K562 (cell line): ENCODE measurements around the gene ATP9B. TPM values are rescaled to one million over a fixed set of nuclear protein-coding genes. Genes with fewer than 3 reads are reported as not detected.

Experiments used
- ATAC-seq: fragments of 200-7000 bp; cut with Tn5 transposase; 3 replicates; pipeline ENCODE4 v1.9.1; 2020; ENCODE audit warnings: moderate library complexity
- BruUV-seq: library from RNA; stranded (reverse); fragments of 400-500 nt; replicated peaks from 2 replicates; lab custom pipeline; 2021; lab: Mats Ljungman, UMichigan
- CTCF ChIA-PET: fragments of 300-600 bp; formaldehyde crosslinking; extraction: SDS; loops from one replicate; lab custom pipeline; 2021; ENCODE audit warnings: low intra/inter-chr PET ratio; lab: Yijun Ruan, JAX
- POLR2A ChIA-PET: fragments of 300-600, 350-650 bp; sonication (Branson Sonifier 250); formaldehyde crosslinking; extraction: SDS; loops from one replicate; lab custom pipeline; 2021; ENCODE audit warnings: antibody characterized with exemption, inconsistent platforms; lab: Yijun Ruan, JAX
- DNase-seq, 4 experiments: peaks; one replicate each; pipeline versions ENCODE4 v3.0.0 to v3.0.0-alpha.2; 2011 to 2018; ENCODE audit warnings: low spot score in 3 of 4, mixed read lengths in 3 of 4; ENCODE audit errors: extremely low read depth in 1 of 4
- FAIRE-seq: peaks from 2 replicates; lab custom pipeline; 2011; peaks lifted over from hg19 to GRCh38; lab: Jason Lieb, UNC
- H2AFZ ChIP-seq: 2 replicates; pipeline ENCODE4 v1.6.0; 2011; ENCODE audit warnings: low read depth, low read length, control low read depth, inconsistent platforms
- H3K27ac ChIP-seq: fragments of 200-600 bp; 3 replicates; pipeline ENCODE4 v1.8.0; 2011; ENCODE audit warnings: low read depth, mild to moderate bottlenecking, control low read depth, inconsistent platforms, low read length, moderate library complexity, mixed read lengths; ENCODE audit errors: extremely low read depth
- H3K27me3 ChIP-seq, 2 experiments: fragments of 300-600 bp in 1 of 2; 2 replicates in 1 of 2; 3 replicates in 1 of 2; pipeline versions ENCODE4 v1.6.0 to v1.8.0; 2011; ENCODE audit warnings: inconsistent platforms in 2 of 2, low read length in 2 of 2, mild to moderate bottlenecking in 1 of 2, mixed read lengths in 1 of 2, moderate library complexity in 1 of 2; ENCODE audit not compliant: control insufficient read depth in 2 of 2, insufficient read depth in 2 of 2
- H3K36me3 ChIP-seq: fragments of 300-600 bp; 3 replicates; pipeline ENCODE4 v1.8.0; 2011; ENCODE audit warnings: mild to moderate bottlenecking, low read length, inconsistent platforms; ENCODE audit not compliant: control insufficient read depth, insufficient read depth
- H3K4me1 ChIP-seq, 2 experiments: fragments of 200-600 bp in 1 of 2; replicated peaks in 1 of 2; 2 replicates in 1 of 2; 3 replicates in 1 of 2; pipeline versions ENCODE4 v1.5.1 to v1.8.0; 2011; ENCODE audit warnings: inconsistent platforms in 2 of 2, low read length in 2 of 2, mild to moderate bottlenecking in 1 of 2, mixed read lengths in 1 of 2, moderate library complexity in 1 of 2; ENCODE audit not compliant: control insufficient read depth in 2 of 2, insufficient read depth in 2 of 2
- H3K4me2 ChIP-seq: 2 replicates; pipeline ENCODE4 v1.6.1; 2011; ENCODE audit warnings: low read length, control low read depth, inconsistent platforms, mixed read lengths; ENCODE audit not compliant: insufficient read depth
- H3K4me3 ChIP-seq: fragments of 200-600 bp; sonication (generic), shearing (Covaris generic); 2 replicates; pipeline ENCODE4 v1.5.1; 2016; ENCODE audit warnings: control low read depth, inconsistent platforms
- H3K79me2 ChIP-seq: fragments of 200-600 bp; 3 replicates; pipeline ENCODE4 v1.8.0; 2011; ENCODE audit warnings: low read length, inconsistent platforms; ENCODE audit not compliant: control insufficient read depth, insufficient read depth
- H3K9ac ChIP-seq, 2 experiments: 2 replicates each; pipeline versions ENCODE4 v1.6.0 to v1.6.1; 2011; ENCODE audit warnings: low read depth in 2 of 2, low read length in 2 of 2, control low read depth in 1 of 2, inconsistent platforms in 1 of 2, mild to moderate bottlenecking in 1 of 2, mixed read lengths in 1 of 2; ENCODE audit not compliant: insufficient read depth in 1 of 2
- H3K9me1 ChIP-seq: one replicate; pipeline ENCODE4 v1.6.0; 2011; ENCODE audit warnings: inconsistent platforms, mild to moderate bottlenecking, low read length, moderate library complexity; ENCODE audit not compliant: control insufficient read depth, insufficient read depth
- H3K9me3 ChIP-seq: replicated peaks from 2 replicates; pipeline ENCODE4 v1.5.1; 2011; ENCODE audit warnings: low read depth, low read length, inconsistent platforms; ENCODE audit not compliant: control insufficient read depth, insufficient read depth
- H4K20me1 ChIP-seq: replicated peaks from 2 replicates; pipeline ENCODE4 v1.6.1; 2011; ENCODE audit warnings: low read length, inconsistent platforms, mixed read lengths; ENCODE audit not compliant: control insufficient read depth, insufficient read depth
- CBX3 ChIP-seq, 2 experiments: IDR thresholded peaks; 1 replicate in 1 of 2; 2 replicates in 1 of 2; pipeline ENCODE4 v1.6.1; 2012; ENCODE audit warnings: inconsistent platforms in 2 of 2, low read length in 2 of 2, borderline replicate concordance in 1 of 2, control low read depth in 1 of 2
- CGGBP1 ChIP-seq: fragments of 250-450 bp; sonication (Bioruptor Pico); IDR thresholded peaks from 2 replicates; pipeline ENCODE4 v1.9.0; 2021; ENCODE audit warnings: mild to moderate bottlenecking
- FOXA3 ChIP-seq, 2 experiments: fragments of 450-650 bp in 1 of 2; sonication (generic) in 1 of 2; formaldehyde crosslinking; IDR thresholded peaks in 1 of 2; conservative IDR thresholded peaks in 1 of 2; 2 replicates each; pipeline versions ENCODE4 v1.4.0 to v1.8.0; 2020 to 2022; ENCODE audit warnings: mild to moderate bottlenecking in 2 of 2, missing genetic modification reagents in 1 of 2
- HMG20B ChIP-seq: fragments of 250-450 bp; sonication (Bioruptor Pico); IDR thresholded peaks from 2 replicates; pipeline ENCODE4 v1.5.0; 2021; ENCODE audit warnings: mild to moderate bottlenecking
- IFI16 ChIP-seq: fragments of 250-450 bp; sonication (Bioruptor Pico); IDR thresholded peaks from 2 replicates; pipeline ENCODE4 v2.1.2; 2022; ENCODE audit warnings: mild to moderate bottlenecking, inconsistent platforms
- MTA3 ChIP-seq: fragments of 450-650 bp; formaldehyde crosslinking; IDR thresholded peaks from 2 replicates; pipeline ENCODE4 v1.6.1; 2017; ENCODE audit warnings: mild to moderate bottlenecking, borderline replicate concordance
- MYC ChIP-seq, 2 experiments: fragments of 250-450 bp in 1 of 2; sonication (Bioruptor Pico) in 1 of 2; IDR thresholded peaks; 2 replicates each; pipeline versions ENCODE4 v1.5.1 to v1.6.1; 2012 to 2021; ENCODE audit warnings: low read depth in 2 of 2, borderline replicate concordance in 1 of 2, improper control_type of control experiment in 1 of 2, low read length in 1 of 2, mild to moderate bottlenecking in 1 of 2, moderate library complexity in 1 of 2
- SNRNP70 ChIP-seq: fragments of 200-400 bp; formaldehyde crosslinking; optimal IDR thresholded peaks from 2 replicates; pipeline ENCODE3; 2017; ENCODE audit warnings: low read depth, low read length
- SRSF3 ChIP-seq: fragments of 200-400 bp; formaldehyde crosslinking; IDR thresholded peaks from 2 replicates; pipeline ENCODE4 v1.6.1; 2016; ENCODE audit warnings: mild to moderate bottlenecking, low read length, moderate library complexity; ENCODE audit not compliant: insufficient read depth
- TEAD4 ChIP-seq, 2 experiments: sonication (generic) in 1 of 2; formaldehyde crosslinking in 1 of 2; IDR thresholded peaks; 2 replicates each; pipeline versions ENCODE4 v1.6.1 to v1.8.0; 2012 to 2022; ENCODE audit warnings: borderline replicate concordance in 1 of 2, inconsistent platforms in 1 of 2, low read length in 1 of 2, mild to moderate bottlenecking in 1 of 2, missing genetic modification reagents in 1 of 2
- TFAM ChIP-seq: fragments of 250-450 bp; sonication (Bioruptor Pico); conservative IDR thresholded peaks from 2 replicates; pipeline ENCODE4 v1.5.0; 2021; ENCODE audit warnings: mild to moderate bottlenecking, moderate library complexity
- ZFP1 ChIP-seq: fragments of 450-650 bp; formaldehyde crosslinking; IDR thresholded peaks from 2 replicates; pipeline ENCODE4 v1.4.0; 2020; ENCODE audit warnings: mild to moderate bottlenecking, mixed read lengths
- ZNF121 ChIP-seq: sonication (generic); formaldehyde crosslinking; conservative IDR thresholded peaks from 2 replicates; pipeline ENCODE4 v1.8.0; 2022; ENCODE audit warnings: missing genetic modification reagents
- ZNF57 ChIP-seq: fragments of 450-650 bp; formaldehyde crosslinking; IDR thresholded peaks from 2 replicates; pipeline ENCODE4 v1.4.0; 2020; ENCODE audit warnings: mild to moderate bottlenecking, moderate library complexity
- WGBS: fragments of 100-300 bp; shearing (Covaris generic); methylation state at CpG from one replicate; pipeline ENCODE4 v1.1.6; 2016; ENCODE audit warnings: low coverage, mixed read lengths; ENCODE audit not compliant: insufficient coverage; ENCODE audit errors: missing lambda C conversion rate; 5-methylcytosine and 5-hydroxymethylcytosine counted together
- in situ Hi-C: fragments of 300-500 bp; cut with MboI; formaldehyde crosslinking; loops from 4 replicates; pipeline ENCODE4 v1.15.0; 2018; ENCODE audit warnings: inconsistent platforms, mixed read lengths
- intact Hi-C: fragments of 100-400 bp; cut with micrococcal nuclease; formaldehyde crosslinking; loops from 2 replicates; pipeline ENCODE4 v1.14.2; 2022
- polyA plus RNA-seq, 8 experiments: library from polyadenylated mRNA; depleted of rRNA in 4 of 8; stranded (reverse) in 5 of 8; unstranded in 3 of 8; fragments of >200 nt; fragmentation: Nextera tagmentation in 2 of 8; fragmentation: Illumina TruSeq in 1 of 8; extraction: Ambion mirVana in 2 of 8; extraction: Trizol in 1 of 8; gene quantifications; 2 replicates each; pipeline versions ENCODE4 v1.2.1 to v1.2.3, GENCODE V29; 2011 to 2014; ENCODE audit warnings: inconsistent platforms in 1 of 8, missing spikeins in 1 of 8
- total RNA-seq, 7 experiments: library from RNA; depleted of rRNA in 6 of 7; stranded (reverse); fragments of >200 nt in 6 of 7; fragmentation: Illumina TruSeq in 2 of 7; extraction: Trizol in 2 of 7; gene quantifications; 2 replicates each; pipeline versions ENCODE4 v1.2.1 to v1.2.3, GENCODE V29; 2011 to 2021; ENCODE audit warnings: low replicate concordance in 1 of 7
- TF ChIP-seq, protein P1 (sequence below): fragments of 250-450 bp; sonication (Bioruptor Pico); IDR thresholded peaks from 2 replicates; pipeline ENCODE4 v1.5.0; 2021; ENCODE audit warnings: mild to moderate bottlenecking, moderate library complexity
- TF ChIP-seq, protein P2 (sequence below): fragments of 250-450 bp; sonication (Bioruptor Pico); IDR thresholded peaks from 2 replicates; pipeline ENCODE4 v1.8.0; 2021; ENCODE audit warnings: moderate library complexity, mild to moderate bottlenecking, inconsistent platforms

Gene ATP9B
- total and polyA plus RNA-seq, 9 of the 15 experiments (the other 6 are each of a cell fraction or from before 2014, with no cell fraction given), result 0.66 to 13.2 (median 7.9) TPM

DNA sequence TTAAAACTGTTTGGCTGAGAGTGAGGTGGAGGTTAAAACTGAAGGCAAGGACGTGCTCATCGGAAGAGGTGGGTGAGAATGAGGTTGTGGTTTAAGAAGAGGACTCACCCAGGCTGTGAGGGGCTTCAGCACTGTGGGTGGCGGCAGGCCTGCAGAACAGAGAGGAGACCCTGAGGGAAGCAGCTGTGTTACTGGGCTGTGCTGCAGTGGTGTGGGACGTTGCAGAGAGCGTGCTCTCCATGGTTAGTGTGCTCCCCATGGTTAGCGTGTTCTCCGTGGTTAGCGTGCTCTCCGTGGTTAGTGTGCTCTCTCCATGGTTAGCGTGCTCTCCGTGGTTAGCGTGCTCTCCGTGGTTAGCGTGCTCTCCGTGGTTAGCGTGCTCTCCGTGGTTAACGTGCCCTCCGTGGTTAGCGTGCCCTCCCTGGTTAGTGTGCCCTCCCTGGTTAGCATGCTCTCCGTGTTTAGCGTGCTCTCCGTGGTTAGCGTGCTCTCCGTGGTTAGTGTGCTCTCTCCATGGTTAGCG, 258.1 kb downstream of the ATP9B start:
- ATAC-seq (no peak), FAIRE-seq (no peak), DNase-seq (no peak)
- Histone ChIP-seq H3K4me2 (no peak overlapping the region), H3K4me3 (no peak overlapping the region), H3K9me1 (no peaks in the 10 kb centered on the region), H3K36me3 (0 out of 3 replicates have a peak, but pooled peaks cover 8% of the 10 kb centered on the region), H3K4me1 (no peaks in the 10 kb centered on the region), H2AFZ (no peak overlapping the region), H3K27me3 (no peaks in the 10 kb centered on the region), H3K27ac (no peak overlapping the region), H3K9me3 (no peaks in the 10 kb centered on the region), H3K9ac (no peak overlapping the region), H4K20me1 (no peaks in the 10 kb centered on the region), H3K79me2 (no peaks in the 10 kb centered on the region)
- WGBS, result 96% methylated on average over 12 of the region's 26 CpGs
- in situ Hi-C loops, result no loop called here
- no TSS peak for BruUV-seq
- intact Hi-C loops, result no loop called here
- POLR2A ChIA-PET, result no interaction called here
- CTCF ChIA-PET, result no interaction called here
- TF ChIP-seq FOXA3 (CRISPR knock-in tag; conservative IDR thresholded peaks at IDR 0.05 in 1 of 2, IDR thresholded peaks at IDR 0.05 in 1 of 2) (no peak), CGGBP1 (CRISPR knock-in tag) (no peak), MYC (IDR thresholded peaks at IDR 0.05; ENCODE audit: low read depth, low read length) (no peak), MYC (CRISPR knock-in tag; IDR thresholded peaks at IDR 0.05; ENCODE audit: borderline replicate concordance, low read depth) (no peak), ZFP1 (no peak), SNRNP70 (no peak), TEAD4 (IDR thresholded peaks at IDR 0.05; ENCODE audit: low read length) (no peak), TEAD4 (CRISPR knock-in tag; IDR thresholded peaks at IDR 0.05; ENCODE audit: borderline replicate concordance) (no peak), ZNF121 (CRISPR knock-in tag) (no peak), HMG20B (CRISPR knock-in tag) (no peak), TFAM (CRISPR knock-in tag) (no peak), ZNF57 (CRISPR knock-in tag) (no peak), SRSF3 (no peak), CBX3 (IDR thresholded peaks at IDR 0.05; ENCODE audit: borderline replicate concordance in 1 of 2, low read length in 2 of 2) (no peak), MTA3 (no peak), IFI16 (CRISPR knock-in tag) (no peak)
- TF ChIP-seq, protein P1, sequence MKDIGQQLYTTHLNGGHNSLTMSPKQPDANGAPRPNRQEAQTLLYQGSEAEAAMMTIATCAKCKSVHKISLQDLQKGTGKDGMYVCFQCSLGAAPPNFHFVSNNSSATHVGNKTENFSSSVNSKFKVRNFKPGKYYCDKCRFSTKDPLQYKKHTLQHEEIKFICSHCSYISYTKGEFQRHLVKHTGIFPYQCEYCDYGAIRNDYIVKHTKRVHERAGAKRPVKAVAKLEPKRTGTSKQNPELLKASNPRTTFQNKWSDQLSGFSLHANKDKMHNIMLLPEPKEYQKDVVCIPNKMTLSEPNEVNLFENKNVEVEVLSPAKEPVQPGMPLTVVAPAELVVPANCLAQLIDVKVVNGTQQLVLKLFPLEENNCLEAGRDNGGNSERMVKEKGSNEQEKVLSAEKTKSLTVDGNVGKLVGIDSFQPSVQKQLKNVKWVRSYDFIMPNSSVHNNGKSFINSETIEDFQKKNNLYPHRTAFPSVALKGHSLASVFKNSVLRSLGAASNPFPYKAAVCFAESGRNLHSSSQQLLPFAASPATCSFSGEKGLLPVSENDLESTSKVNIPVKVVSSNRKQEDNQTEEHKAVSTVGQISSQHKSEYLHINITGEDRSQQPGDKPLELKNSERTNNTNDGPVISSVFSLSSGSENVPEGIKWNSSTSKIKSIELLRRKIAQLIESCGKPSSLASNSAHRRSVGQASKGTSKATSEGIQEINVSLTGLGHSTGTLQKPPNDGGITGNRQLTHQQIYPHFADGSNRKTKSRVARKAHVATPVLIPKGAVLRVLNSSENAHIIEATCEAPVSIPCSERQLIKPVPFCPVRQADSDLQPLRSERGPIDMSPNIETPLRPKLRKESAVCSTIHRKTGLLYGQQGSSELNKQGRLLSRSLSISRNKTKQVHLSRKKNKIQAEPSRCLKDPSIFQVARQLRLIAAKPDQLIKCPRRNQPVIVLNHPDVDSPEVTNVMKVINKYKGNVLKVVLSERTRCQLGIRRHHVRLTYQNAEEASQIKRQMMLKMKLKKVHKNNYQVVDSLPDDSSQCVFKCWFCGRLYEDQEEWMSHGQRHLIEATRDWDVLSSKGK, result no peak
- TF ChIP-seq, protein P2, sequence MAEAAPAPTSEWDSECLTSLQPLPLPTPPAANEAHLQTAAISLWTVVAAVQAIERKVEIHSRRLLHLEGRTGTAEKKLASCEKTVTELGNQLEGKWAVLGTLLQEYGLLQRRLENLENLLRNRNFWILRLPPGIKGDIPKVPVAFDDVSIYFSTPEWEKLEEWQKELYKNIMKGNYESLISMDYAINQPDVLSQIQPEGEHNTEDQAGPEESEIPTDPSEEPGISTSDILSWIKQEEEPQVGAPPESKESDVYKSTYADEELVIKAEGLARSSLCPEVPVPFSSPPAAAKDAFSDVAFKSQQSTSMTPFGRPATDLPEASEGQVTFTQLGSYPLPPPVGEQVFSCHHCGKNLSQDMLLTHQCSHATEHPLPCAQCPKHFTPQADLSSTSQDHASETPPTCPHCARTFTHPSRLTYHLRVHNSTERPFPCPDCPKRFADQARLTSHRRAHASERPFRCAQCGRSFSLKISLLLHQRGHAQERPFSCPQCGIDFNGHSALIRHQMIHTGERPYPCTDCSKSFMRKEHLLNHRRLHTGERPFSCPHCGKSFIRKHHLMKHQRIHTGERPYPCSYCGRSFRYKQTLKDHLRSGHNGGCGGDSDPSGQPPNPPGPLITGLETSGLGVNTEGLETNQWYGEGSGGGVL (CRISPR knock-in tag), result no peak
